ENCODE measurements around the gene PAPOLB. TPM values are rescaled to one million over a fixed set of nuclear protein-coding genes. Genes with fewer than 3 reads are reported as not detected.

Gene PAPOLB
- 0.05 and 0.10 TPM in 2 replicates for polyA plus RNA-seq
- polyA minus RNA-seq, result 0.73 and 0.93 TPM in 2 replicates

- Histone ChIP-seq H3K27ac (ENCODE audit: low read length) (no peak within 1 kb of the TSS), H3K4me2 (ENCODE audit: low read length) (no peak within 1 kb of the TSS), H3F3A (ENCODE audit: insufficient read depth, low read length, poor library complexity, severe bottlenecking) (no peaks in the 10 kb centered on the region), H3K27me3 (ENCODE audit: insufficient read depth, low read depth, low read length) (no peaks in the 10 kb centered on the region), H3K9ac (ENCODE audit: low read length) (no peak within 1 kb of the TSS), H4K20me1 (ENCODE audit: insufficient read depth) (no peaks in the 10 kb centered on the region), H2AFZ (ENCODE audit: low read depth, low read length) (no peak within 1 kb of the TSS), H3K79me2 (replicated peaks; ENCODE audit: insufficient read depth, low read length) (no peaks in the 10 kb centered on the region), H3K9me2 (ENCODE audit: insufficient read depth, low read length) (no peaks in the 10 kb centered on the region), H3K4me3 (ENCODE audit: low read length) (no peak within 1 kb of the TSS), H3K9me3 (ENCODE audit: low read length) (no peaks in the 10 kb centered on the region), H3K36me3 (ENCODE audit: insufficient read depth, low read length) (no peaks in the 10 kb centered on the region)
- TF ChIP-seq CTCF (IDR thresholded peaks at IDR 0.05; ENCODE audit: poor library complexity, severe bottlenecking), result no peak
- TF ChIP-seq RAD21 (conservative IDR thresholded peaks at IDR 0.05), result no peak
- TF ChIP-seq REST (IDR thresholded peaks at IDR 0.05; ENCODE audit: borderline replicate concordance), result no peak
- no peak for TF ChIP-seq EZH2 (IDR thresholded peaks at IDR 0.05; ENCODE audit: borderline replicate concordance, insufficient read depth, low read length, poor library complexity, severe bottlenecking)
- no peak for TF ChIP-seq POLR2AphosphoS5 (IDR thresholded peaks at IDR 0.05)
- TF ChIP-seq EP300 (conservative IDR thresholded peaks at IDR 0.05; ENCODE audit: poor library complexity, severe bottlenecking), result no peak
- no peak for TF ChIP-seq TAF1 (IDR thresholded peaks at IDR 0.05; ENCODE audit: low read depth)
- TF ChIP-seq SMC3 (conservative IDR thresholded peaks at IDR 0.05; ENCODE audit: poor library complexity), result no peak
- no peak for TF ChIP-seq MXI1 (conservative IDR thresholded peaks at IDR 0.05; ENCODE audit: poor library complexity, severe bottlenecking)
Observed at GRCh38 chr7:4861673-4862072, at the start of gene PAPOLB. Gene PAPOLB (minus strand): TSS chr7:4862030. CDS start chr7:4861810, 220 bp downstream.

- TF ChIP-seq EZH2 (IDR thresholded peaks at IDR 0.05; ENCODE audit: borderline replicate concordance, insufficient read depth, low read length, poor library complexity, severe bottlenecking), result no peak
- TF ChIP-seq SMC3 (conservative IDR thresholded peaks at IDR 0.05; ENCODE audit: poor library complexity), result no peak
- no peak for TF ChIP-seq EP300 (conservative IDR thresholded peaks at IDR 0.05; ENCODE audit: poor library complexity, severe bottlenecking)
- TF ChIP-seq POLR2AphosphoS5 (IDR thresholded peaks at IDR 0.05), result no peak
- TF ChIP-seq CTCF (IDR thresholded peaks at IDR 0.05; ENCODE audit: poor library complexity, severe bottlenecking), result no peak
- no peak overlapping the region for H2AFZ ChIP-seq (ENCODE audit: low read depth, low read length)
- no peak overlapping the region for H3K4me3 ChIP-seq (ENCODE audit: low read length)
- no peaks in the 10 kb centered on the region for H3K79me2 ChIP-seq (replicated peaks; ENCODE audit: insufficient read depth, low read length)
- no peaks in the 10 kb centered on the region for H3K9me3 ChIP-seq (ENCODE audit: low read length)
- no peak overlapping the region for H3K9ac ChIP-seq (ENCODE audit: low read length)
- no peaks in the 10 kb centered on the region for H3F3A ChIP-seq (ENCODE audit: insufficient read depth, low read length, poor library complexity, severe bottlenecking)
- H3K4me2 ChIP-seq (ENCODE audit: low read length), result no peak overlapping the region
- no peak overlapping the region for H3K27ac ChIP-seq (ENCODE audit: low read length)
- no peaks in the 10 kb centered on the region for H3K9me2 ChIP-seq (ENCODE audit: insufficient read depth, low read length)
- H3K36me3 ChIP-seq (ENCODE audit: insufficient read depth, low read length), result no peaks in the 10 kb centered on the region
- no peaks in the 10 kb centered on the region for H3K27me3 ChIP-seq (ENCODE audit: insufficient read depth, low read depth, low read length)
- H4K20me1 ChIP-seq (ENCODE audit: insufficient read depth), result no peaks in the 10 kb centered on the region
Observed at GRCh38 chr7:4911111-4911828, 49.4 kb upstream of the PAPOLB start.

Data from neural cell (in vitro differentiated cells).